ENCODE measurements around the gene NAB2.

The NAB2 gene

DNA sequence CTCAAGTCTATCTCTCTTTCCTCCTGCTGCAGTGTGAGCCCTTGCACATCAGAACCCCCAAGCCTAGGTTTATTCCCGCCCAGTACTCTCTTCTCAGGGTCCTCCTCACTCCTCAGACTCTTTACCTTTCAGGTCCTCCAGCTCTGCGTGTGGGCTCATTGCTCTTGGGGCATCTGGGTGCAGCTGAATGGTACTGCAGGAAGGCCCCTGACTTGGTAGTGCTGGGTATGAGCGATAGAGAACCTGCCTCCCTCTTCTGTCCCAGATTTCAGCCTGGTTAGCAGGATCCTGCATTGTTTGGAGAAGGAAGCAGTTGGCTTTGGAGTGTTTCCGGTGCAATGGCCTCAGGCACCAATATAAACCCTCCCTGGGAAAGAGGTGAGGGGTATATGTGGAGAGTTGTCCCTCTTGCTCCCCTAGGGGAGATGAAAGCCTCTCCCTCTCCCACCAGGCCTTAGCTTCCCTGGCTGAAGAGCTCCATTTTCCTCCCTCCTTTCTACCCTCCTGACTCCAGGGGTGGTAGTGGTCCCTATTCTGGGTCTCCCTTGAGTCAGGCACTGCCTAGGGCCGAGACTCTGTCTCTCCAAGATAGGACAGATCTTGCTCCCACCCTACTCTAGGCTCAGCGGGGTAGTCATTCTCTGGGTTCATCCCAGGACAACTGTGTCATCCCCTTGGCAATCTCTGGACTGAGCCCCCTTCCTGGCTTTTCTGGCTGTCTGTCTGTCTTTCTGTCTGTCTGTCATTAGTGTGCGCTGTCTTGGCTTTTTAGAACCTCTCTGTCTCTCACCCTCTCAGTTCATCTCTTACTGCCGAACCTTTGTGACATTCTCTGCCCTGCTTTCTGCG is 43.2 kb downstream of the NAB2 start:
- DNase-seq (ENCODE audit: low read depth in 2 of 3, low spot score in 2 of 3): no peak

DNA sequence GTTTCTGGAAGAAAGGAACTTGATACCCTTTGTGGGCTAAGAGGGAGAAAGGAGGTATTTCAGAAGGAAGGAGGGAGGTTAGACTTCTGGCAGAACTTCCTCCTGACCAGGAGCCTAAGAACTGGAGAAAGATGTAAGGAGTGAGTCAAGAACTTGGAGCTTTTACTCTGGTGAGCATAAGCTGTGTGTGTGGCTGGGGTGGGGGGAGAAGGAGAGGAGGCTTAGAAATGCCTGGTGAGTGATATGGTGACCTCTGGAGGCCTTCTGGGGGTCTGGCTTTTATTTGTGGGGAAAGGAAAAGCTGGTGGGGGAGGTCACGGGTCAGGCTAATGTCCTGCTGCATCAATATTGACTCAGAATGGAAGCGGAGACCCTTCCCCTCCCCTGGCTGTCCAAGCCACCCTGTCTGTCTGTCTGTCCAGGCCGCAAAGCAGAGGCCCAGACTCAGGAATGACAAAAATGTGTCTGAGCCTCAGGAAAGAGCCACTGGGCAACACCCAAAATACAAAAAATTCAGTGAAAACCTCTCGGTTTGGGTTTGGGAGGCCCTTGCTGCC is 44.2 kb downstream of the NAB2 start:
- DNase-seq (ENCODE audit: low read depth in 2 of 3, low spot score in 2 of 3): no peak

DNA sequence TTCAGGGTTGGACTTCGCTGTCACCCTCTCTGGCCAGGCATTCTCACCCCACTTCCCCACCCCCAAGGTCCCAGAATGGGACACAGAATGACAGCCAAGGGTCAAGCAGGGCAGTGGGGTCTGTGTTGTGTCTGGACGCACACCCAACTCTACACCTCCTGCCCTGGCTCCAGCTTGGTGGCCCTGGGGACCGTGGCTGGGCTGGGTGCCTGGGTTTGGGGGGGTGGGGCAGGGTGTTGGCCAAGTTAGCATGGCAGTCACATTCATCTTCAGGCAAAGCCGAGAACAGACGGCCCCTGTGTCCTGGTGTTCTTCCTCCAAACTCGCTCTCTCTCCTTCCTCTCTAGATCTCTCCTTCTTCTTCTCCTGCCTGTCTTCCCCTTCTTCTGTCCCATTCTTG is 45.0 kb downstream of the NAB2 start:
- DNase-seq (ENCODE audit: low read depth in 2 of 3, low spot score in 2 of 3): no peak

DNA sequence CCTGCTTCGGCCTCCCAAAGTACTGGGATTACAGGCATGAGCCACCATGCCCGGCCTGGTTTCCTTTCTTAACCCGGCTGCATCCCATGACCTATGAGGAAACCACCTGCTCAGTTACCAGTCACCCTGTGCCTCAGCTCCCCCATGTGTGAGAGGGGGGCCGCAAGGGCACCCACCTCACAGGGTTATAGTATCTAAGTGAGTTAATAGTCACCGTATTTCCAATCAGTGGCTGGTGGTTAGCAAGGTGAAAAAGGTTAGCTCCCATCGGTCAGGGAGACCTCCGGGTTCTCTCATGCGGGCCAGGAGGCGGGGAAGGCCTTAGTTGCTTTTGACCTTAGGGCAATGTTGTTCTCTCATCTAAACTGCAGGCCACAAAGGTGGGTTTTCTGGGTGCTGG is 46.0 kb downstream of the NAB2 start:
- DNase-seq (ENCODE audit: low read depth in 2 of 3, low spot score in 2 of 3): no peak

DNA sequence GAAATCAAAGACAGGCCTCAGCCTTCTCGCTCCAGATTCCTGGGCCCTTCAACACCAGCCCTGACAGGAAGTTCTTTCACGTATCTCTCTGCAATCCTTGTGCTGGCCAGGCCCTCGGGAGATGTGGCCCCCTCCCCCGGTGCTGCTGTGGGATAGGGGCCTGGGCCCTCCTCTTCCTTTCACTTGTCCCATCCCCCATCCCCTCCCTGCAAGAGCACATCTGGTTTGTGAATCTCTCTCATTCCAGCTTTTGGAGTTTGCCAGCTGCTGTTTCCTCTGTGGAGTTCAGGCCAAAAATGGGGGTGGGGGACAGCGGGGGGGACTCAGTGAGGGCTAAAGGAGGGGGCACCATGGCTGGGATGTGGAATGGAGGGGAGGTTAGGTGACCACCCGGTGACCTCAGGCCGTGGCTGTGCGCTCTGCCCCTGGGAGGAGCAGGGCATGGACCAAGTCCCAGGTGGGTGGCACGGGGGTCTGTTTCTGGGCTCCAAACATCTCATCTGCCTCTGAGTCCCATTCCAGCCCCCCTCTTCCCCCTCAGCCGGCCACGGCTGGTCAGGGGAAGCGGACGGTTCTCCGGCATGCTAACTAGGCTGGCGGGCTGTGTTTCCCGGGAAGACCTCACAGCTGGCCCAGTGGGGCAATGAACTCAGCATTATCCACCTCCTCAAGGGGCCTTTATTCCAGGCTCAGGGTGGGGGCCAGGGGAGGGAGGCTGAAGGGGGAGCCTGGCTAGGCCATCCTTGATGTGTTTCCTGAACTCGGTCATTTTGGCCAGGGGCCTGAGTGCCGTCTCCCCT is 46.8 kb downstream of the NAB2 start:
- DNase-seq (ENCODE audit: low read depth in 2 of 3, low spot score in 2 of 3): no peak

DNA sequence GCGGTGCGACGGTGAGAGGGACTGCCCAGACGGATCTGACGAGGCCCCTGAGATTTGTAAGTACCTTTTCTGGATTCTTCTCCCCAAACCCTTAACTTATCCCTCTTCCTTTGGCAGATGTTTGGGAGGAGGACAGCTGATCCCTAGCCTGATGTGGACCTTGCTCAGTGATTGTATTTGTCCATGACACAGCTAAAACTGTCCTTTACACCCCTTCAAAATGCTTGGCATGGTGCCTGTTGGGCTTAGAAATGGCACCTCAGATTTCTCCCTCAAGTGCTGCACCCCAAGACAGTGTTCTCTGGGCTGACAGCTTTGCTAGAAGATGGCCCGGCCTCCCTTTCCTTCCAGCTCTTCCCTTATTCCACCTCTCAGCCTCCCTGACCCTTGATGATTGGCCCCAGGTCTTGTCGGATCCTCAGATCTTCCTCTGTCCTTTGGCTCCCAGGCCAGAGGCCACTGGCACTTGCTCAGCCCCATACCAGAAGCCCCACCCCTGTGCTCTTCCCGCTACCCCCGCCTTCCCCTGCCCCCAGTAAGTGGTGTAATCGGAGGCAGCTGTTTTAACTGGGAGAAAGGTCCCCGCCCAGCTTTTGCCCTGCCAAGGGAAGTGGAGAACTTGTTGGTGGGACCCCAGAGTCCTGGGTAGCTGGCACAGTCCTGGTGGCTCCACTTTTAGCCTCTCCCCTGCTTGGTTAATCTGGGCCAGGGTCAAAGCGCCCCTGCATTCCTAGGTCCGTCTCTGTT is 49.8 kb downstream of the NAB2 start:
- no peak for DNase-seq (ENCODE audit: low read depth in 2 of 3, low spot score in 2 of 3)

DNA sequence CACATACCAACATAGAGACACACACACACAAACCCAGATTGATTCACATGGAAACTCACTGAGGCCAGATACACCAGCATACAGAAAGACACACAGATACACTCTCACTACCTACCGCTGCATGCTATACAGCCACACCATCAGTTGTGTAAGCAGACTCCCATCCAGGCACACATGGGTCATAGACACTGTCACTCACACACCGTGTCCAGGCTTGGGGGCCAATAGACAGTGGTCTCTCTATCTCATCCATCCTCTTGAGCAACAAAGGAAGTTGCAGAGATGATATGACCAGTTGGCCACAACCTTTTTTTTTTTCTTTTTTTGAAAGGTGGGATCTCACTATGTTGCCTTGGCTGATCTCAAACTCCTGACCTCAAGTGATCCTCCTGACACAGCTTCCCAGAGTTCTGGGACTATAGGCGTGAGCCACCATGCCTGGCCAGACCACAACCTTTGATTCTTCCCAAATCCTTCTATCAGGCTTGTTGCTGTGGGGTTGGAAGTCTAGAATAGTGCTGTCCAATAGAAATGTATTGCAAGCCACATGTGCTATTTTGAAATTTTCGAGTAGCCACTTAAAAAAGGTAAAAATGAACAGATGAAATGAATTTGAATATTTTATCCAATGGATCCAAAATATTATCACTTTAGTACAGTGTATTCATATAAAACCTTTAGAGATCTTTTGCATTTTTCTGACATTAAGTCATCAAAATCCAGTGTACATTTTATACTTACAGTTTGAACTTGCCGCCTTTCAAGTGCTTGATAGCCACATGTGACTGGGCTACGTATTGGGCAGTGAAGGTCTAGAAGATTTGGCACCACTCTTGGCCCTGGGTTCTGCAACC is 51.1 kb downstream of the NAB2 start:
- DNase-seq (ENCODE audit: low read depth in 2 of 3, low spot score in 2 of 3): no peak

DNA sequence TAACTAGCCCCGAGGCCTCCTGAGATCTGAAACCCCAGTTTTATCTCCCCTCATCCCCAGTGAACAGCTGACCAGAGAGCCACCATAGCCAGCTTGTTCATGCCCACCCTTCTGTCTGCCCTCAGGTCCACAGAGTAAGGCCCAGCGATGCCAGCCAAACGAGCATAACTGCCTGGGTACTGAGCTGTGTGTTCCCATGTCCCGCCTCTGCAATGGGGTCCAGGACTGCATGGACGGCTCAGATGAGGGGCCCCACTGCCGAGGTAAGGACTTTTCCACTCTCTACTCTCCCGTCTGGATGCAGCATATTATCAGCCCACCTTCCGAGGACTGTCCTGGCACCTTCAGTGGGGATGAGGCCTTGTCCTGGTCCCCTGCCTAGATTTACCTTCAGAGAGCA is 52.3 kb downstream of the NAB2 start:
- no peak for DNase-seq (ENCODE audit: low read depth in 2 of 3, low spot score in 2 of 3)

DNA sequence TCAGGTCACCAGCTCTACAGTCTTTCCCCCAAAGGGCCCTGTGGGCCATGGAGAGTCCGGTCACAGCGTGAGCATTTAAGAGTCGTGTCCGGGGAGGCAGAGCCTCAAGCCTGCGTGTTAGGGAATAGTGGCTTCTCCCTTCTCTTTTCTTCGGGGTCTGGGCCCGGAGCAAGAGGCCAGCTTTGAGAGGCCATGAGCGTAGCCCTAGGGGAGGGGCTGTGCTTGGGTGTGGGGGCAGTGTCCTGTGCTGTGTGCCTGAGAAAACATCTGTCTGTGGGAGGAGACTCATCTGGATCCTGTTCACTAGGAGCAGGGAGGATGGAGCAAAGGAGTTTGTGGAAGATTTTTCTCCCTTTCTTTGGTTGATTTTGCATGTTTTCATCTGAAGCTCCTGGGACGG is 53.2 kb downstream of the NAB2 start:
- no peak for DNase-seq (ENCODE audit: low read depth in 2 of 3, low spot score in 2 of 3)

DNA sequence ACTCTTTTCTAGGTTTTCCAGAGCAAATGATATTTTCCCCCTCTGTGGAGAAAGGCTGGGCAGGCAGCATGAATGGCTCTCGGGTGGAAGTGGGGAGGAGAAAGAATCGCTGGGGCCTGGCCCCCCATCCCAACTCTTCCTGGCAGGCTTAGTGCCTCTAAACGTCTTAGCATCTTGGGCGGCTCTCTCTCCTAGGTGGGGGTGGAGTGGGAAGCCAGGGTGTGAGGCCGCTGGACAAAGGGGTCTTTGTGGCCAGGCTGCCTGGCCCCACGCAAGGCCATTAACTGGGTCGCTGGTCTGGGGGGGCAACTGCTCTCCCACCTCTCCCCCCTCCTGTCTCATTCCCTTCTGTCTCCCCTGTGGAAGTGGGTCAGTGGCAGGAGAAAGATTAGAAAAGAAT is 53.8 kb downstream of the NAB2 start:
- DNase-seq (ENCODE audit: low read depth in 2 of 3, low spot score in 2 of 3): no peak

DNA sequence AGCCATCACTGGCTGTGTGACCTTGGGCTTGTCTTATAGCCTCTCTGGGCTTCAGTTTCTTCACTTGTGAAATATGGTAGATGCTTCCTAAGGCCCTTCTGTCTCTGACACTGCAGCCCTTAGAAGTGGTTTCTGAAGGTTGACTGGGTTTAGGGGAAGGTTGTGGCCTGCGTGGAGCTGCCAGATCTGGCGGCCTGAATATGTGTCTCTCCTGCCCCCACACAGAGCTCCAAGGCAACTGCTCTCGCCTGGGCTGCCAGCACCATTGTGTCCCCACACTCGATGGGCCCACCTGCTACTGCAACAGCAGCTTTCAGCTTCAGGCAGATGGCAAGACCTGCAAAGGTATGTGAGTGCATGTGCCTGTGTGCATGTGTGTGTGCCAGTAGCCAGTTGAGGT is 54.5 kb downstream of the NAB2 start:
- no peak for DNase-seq (ENCODE audit: low read depth in 2 of 3, low spot score in 2 of 3)
